Glomerular visceral epithelial cell (primary cell): ENCODE data around the gene PC.

Experiments
- DNase-seq: peaks from one replicate; pipeline ENCODE4 v3.0.0-alpha.2; 2016; ENCODE audit errors: extremely low spot score

Gene PC

DNA sequence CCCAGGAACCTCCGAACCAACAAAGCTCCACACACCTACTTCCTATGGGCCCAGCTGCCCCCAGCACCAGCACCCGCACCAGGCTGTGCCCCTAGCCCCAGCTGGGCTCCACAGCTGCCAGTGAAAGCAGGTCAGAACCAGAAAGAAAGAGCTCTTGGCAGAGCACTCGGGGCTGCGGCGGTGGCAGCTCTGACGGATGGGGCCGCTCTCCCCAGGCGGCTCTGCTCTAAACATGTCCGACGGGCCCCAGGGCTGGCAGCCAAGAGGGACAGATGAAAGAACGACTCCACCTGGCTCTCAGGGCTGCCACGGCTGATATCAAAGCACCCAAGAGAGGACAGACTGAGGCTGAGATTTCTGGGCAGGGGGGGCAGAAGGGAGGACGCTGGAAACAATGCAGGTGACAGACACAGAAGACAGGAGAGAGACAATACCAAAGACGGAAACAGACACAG lies 75.6 kb downstream of the PC start:
- no peak for DNase-seq

DNA sequence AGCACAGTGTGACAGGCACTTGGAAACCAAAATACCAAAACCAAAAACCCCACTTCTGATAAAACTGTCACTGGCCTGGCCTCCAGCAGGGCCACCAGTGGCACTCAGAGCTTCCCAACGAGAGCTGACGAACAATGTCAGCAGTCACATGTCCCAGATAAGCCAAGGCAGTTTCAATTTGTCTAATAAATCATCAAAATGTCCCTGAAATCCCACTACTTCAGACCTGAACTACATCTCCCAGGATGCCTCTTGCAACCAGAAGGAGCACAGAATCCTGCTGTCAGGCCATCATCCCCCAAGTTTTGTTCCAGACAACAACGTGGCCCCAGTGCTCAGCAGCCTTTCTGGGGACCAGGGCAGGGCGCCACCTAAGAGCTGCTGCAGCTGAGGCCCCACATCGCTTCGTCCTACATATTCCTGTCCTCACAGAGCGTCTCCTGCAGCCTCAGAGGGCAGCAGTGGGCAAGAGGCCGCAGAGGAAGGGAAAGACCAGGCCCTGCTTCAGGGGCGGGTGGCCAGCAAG lies 76.2 kb downstream of the PC start:
- DNase-seq, result no peak

DNA sequence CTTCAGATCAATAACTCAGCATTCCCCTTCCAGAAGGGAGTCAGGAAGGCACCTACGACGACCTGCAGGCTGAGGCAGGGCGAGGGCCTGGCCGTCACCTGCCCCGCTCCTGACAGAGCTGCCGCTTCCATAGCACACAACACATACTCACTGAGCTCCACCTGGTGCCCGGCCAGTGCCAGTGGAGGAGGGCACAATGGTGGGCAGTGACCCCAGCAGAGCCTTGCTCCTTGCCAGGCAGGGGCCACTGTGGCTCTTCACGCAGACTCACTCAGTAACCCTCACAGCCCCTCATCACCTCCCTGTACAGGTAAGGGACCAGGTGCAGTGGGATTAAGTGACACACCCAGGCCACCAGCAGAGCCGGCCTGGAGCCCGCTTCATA lies 76.7 kb downstream of the PC start:
- DNase-seq, result no peak

DNA sequence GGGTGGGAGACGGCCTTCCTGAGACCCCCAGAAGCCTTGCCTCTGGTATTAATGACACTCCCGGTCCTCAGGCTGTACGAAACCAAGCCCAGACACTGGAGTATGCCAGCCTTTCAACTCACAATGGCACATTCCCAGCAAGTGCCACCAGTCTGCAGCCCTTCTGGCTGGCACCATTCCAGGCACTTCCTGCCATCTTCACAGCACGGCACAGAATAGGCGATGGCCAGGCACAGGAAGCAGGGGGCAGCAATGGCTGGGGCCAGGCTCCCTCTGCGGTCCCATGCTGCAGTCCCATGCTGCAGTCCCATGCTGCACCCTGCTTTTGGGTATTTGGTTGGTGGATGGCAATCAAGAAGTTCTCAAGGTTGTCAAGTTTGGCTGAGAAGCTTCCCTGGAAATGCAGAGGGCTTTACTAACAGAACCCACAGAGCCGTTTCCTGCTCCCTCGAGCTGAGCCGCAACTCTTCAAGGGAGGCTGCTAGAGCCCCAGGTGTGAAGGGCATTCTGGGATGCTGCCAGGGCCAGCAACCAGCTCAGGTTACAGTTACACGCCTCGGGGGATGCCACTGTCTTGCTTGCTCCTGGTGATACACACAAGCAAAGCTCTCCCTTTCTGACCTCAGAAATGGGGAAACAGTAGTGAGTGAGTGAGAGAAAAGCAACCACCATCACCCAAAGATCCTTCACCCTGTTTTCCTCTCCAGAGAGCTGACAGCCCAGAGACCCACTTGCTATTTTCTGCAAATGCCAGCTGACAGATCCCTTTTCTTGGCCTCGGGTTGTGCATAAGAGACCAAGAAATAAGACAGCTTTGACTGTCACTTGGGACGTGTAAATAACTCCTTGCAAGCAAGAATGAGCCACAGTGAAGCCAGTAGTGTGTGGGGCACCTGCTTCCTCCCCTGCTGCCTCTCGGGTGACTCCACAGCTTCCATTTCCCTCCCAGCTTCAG lies 77.4 kb downstream of the PC start:
- peak; percentile 75 for DNase-seq

DNA sequence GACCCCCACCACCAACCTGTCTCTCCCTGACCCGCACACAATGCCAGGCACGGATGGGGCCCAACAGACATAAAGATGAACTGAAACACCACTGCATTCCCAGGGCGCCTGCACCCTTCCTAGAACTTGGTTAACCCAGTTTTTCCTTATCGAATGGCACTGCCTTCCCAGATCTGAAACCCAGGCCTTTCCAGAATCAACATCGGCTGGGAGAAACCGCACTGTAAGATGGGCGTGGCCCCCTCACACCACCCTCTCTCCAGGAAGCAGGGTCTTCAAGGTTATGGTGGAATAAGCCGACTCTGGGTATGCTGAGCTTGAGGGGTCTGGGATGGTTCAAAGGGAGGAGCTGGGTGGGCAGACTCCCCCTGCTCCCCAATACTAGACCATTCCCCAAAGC lies 78.2 kb downstream of the PC start:
- DNase-seq, result no peak

DNA sequence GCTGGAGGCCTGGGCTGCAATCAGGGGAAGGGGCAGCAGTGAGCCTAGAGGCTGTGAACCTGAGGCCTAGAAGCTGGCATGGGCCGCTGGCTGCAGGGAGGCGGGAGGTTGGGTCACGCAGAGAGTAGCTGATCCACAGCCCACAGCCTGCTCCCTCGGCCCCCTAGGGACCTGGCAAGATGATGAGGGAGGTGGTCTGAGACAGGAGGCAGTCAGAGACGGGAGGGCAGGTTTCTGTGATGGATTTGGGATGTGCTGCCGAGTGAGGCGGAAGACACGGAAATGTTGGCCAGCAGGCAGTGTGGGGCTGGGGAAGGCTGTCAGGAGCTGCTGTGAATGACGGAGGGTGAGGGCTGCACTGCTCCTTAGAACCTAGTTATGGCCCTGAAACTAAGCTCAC lies 78.6 kb downstream of the PC start:
- no peak for DNase-seq

DNA sequence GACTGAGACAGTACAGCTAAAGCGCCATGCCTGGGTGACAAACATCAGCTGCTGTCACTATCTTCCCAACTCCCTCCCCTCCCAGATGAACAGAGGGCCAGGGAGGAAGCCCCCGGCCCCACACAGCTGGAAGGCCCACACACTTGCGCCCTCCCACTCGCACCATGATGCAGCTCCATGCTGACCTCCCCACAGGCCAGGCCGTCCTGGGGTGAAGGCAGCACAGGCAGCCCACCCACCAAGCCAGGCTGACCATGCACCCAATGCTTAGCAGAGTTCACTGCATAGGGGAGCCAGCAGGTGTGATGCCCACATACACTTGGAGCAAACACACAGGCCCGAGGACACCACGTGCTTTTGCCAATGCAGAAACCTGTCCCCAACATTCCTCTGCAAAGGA lies 79.2 kb downstream of the PC start:
- no peak for DNase-seq

DNA sequence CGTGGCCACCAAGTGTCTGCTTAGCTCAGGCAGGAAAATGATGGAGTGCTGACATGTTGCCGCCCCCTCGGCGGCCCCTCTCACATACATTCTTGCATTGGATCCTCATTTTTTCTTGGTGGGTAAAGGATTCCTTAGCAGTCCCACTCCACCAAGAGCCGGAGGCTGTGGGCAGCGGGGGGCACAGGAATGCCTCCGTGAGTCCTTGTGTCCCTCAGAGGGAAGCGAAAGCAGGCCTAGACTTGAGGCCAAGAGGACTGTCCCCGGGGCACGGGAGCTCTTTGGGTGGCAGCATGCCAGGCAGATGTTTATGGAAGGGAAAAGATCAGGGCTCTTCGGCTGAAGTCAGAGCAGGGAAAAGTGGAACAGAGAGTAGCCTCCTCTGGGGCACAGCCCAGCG lies 79.7 kb downstream of the PC start:
- no peak for DNase-seq

DNA sequence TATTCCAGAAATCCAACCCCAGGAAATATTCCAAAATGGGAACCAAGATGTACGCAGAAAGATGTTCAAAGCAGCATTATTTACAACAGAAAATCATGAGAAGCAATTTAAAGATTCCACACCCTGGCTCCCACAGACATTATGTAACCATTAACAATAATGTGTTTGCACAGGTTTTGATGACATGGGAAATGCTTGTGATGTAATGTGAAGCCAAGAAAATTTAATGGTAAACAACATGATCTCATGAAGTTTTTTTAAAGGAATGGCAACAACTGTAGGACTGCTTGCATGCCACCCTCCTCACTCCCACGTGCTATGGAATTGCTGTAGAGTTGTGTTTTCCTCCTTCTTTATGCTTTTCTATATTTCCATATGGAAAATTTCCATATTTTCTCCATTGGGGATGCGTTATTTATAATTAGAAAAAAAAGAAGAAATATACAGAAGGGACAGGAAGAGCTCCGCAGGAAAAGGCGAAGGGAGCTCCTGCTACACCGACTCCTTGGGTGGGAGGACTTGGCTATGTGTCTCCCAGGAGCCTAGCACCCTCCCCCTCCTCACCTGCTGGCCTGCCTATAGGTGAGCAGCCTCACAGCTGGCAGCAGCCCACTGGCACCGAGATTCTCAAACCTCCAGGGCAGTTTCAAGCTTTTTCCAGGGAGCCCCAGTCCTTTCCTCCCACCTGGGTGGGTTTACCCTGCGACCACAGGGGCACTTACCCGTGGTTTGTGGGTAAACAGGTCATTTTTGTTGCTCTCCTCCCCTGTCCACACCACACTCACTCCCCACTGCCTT lies 80.4 kb downstream of the PC start:
- no peak for DNase-seq

DNA sequence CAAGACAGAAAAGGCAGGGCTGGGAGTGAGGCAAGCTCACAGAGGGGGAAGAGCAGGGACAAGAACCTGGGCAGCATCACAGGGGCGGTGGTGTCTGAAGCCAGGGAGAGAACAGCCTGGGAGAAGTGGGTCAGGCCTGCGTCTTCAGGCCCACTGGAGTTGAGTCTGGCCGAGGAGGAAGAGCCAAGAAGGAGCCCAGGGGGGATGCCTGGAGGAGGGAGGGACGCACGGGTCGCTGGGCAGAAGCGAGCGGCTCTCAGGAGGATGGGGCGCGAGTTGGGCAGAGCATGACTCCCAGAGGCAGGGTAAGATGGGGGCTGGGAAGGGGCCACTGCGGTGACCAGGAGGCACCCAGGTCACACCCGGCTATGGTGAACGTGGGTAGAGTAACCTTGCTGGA lies 82.8 kb downstream of the PC start:
- DNase-seq, result no peak

DNA sequence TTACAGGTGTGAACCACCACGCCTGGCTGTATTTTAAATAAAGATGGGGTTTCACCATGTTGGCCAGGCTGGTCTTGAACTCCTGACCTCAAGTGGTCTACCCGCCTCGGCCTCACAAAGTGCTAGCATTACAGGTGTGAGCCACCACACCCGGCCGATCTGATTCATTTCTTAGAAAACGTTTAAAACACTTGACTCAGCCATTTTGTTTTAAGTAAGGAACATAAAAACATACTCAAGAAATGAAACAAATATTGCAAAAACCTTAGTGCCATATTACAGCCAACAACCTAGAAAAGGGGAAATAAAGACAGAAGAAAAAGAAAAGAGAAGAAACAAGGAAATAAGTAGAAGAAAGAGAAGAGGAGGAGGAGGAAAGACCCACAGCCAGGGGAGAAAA lies 84.0 kb downstream of the PC start:
- DNase-seq, result no peak

DNA sequence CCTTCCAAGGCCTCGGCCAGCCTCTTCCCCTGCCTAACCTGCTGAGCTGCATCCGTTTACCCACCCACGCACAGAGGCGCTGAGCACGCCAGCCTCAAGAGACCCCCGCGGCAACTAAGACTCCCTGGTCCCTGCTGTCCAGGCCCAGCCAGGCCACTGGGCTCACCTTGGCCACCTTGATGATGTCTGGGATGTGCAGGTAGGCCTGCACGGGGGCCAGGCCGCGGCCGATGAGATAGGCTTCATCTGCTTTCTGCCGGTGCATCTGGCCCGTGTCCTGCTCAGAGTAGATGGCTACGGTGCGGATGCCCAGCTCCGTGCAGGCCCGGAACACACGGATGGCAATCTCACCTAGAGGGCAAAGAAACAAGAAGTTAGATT lies 86.7 kb downstream of the PC start:
- no peak for DNase-seq

DNA sequence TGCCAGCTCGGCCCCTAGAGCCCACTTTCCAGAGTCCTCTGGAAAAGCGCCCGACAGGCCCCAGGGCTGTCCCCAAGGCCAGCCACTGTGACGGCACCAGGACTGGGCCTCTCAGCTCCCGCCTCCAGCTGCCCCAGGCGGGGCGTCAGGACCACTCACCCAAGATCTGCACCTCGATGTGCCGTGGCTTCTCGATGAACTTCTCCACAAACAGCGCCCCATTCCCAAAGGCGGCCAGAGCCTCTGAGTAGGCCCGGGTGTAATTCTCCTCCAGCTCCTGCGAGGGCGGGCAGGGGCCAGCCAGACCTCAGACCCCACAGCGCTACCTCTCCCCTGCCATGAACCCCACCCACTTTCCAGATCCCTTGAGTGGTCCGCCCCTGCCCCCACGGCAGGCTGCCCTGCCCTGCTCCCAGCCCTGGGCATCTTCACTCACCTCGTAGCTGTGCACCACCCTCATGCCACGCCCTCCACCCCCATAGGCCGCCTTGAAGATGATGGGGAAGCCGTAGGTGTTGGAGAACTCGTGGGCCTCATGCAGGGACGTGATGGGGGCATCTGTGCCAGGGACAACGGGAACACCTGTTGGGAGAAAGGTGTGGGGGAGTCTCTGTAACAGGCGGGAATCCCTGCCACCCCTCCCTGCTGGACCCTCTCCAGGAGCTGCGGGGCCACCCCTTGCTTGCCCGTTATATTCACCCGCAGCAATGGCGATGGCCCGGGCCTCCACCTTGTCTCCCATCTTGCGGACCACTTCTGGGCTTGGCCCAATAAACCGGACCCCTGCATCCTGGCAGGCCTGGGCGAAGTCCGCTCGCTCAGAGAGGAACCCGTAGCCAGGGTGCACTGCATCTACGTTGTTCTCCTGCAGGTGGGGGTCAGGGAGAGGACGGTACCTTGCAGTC lies 87.3 kb downstream of the PC start:
- DNase-seq, result no peak

DNA sequence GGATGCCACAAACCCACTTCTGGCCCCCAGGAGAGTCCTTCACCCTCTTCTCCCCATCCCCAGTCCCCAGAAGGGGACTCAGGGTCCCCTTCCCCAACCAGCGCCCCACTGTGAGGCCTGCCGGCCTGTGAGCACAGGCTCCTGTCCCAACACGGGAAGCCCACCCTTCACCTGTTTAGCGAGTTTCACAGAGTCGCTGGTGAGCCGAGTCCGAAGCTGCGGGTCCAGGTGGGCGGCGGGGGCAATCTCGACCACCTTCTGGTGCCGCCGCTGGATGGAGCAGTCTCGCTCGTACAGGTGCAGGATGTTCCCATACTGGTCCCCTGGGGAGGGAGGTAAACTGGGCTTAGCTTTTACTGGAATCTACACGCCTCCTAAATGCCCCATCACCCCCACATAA lies 88.1 kb downstream of the PC start:
- no peak for DNase-seq

DNA sequence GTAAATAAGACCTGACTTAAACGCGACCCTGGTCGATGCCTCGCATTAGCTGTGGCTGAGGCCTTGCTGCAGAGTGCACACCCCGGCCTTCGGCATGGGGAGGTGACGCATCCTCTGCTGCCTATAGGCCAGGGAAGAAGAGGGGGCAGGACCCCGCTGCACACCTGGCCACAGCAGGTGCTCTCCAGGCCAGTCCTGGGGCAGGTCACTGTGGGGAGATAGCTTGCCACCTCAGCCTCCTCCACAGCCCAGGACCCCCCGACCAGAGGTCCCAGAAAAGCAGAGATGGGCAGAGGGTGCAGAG lies 88.7 kb downstream of the PC start:
- DNase-seq, result no peak

DNA sequence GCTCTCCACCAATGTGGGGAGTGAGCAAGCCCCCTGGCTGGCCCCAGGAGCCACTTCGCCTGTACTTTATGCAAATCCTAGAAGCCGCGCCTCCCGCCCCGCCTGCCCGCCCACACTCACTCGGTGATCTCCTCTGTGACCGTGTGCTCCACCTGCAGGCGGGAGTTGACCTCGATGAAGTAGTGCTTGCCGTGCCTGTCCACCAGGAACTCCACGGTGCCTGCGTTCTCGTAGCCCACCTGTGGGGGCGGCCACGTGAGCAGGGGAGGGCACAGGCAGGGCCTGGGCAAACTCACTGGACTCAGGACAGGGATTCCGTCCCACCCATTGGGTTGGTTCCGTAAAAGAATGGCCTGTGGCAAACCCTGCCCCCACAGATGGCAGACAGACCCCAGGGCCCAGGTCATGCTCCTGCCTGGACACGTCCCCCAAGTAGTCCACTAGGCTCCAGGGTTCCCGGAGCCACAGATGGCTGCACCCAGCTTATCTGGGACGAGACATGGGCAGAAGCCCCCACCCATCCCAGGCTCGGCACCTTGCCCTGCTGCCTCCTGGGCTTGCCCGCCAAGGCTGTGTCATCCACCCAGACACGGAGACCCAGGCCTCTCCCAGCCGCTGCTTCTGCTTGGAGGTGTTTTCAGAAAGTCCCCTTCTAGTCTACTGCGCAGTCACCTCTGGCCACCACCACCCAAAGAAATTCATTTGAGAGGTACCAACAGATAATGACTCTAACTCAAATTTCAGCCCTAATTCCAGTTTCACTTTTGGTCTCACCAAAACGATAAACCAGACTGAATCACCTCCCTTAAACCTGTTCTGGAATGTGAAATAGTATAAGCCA lies 89.2 kb downstream of the PC start:
- DNase-seq, result peak; percentile 18

DNA sequence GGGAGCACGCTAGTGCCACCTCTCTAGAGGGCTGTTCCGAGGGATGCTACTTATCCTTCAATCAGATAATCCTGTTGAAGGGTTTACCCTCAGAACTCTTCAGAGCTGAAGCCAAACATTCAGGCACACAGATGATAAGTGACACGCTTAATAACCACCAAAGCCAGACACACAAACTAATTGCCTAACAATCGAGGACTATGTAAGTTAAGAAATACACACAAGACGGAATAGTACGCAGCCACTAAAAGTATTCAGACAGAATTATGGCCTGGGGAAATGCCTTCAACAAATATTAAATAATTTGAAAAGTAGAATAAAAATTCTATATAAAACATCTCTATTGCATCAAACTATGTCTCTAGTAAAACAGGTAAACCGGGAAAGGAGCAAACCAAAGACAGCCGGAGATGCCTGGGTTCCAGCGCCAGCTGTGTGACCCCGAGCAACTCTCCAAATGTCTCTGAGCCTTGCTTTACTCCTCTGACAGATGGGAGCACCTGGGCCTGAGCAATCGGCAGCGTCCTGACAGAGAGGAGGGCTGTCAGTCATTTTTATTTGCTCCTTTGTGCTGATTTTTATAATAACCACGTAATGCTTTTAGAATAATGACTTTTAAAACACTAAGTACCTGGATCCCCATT lies 90.0 kb downstream of the PC start:
- DNase-seq, result no peak

DNA sequence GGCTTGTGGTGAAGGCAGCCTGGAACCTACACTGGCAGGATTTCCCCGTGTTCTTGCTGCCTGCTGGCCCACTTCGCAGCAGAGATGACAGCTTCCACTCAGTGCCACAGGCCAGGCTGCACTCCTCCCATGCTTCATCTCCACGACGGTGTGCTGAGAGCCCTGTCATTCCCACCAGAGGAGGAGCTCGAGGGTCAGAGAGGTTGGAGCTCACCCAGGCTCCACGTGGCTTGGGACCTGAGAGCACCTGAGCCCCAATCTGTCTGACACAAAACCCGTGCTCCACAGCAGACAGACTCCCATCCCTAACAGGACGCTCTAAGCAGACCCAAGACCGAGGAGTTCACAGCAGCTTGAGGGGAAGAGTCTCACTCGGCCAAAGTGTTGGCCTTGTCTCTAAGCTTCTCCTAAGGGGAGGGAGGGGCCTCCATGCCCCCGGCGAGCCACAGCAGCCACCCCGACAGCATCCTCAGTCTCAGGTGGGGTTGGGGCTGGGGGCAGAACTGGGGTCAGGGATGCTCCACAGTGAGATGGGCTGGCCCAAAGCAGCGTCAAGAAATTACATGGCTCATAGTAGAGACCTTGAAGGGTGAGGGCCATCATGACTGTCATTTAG lies 90.7 kb downstream of the PC start:
- no peak for DNase-seq

DNA sequence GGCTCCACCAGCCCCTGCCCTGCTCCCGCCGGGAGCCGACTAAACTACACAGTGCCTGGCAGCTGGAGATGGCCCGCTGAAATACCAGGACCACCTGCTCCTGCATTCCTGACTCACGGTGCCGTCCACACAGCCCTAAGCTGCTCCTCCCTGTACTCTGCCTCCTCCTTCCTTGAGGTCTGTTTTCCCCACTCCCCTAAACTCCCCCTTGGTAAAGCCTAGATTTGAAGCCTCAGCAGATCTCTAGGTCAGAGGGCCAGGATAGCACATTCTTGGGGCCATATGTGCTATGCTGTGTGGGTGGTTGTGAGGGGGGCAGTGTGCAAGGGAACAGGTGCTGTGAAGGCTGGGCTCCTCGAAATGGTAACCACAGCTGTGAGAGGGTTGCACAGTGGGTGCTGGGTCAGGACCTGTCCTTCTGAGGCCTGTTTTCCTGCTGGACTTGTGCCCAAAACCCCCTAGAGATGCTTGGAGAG lies 91.6 kb downstream of the PC start:
- no peak for DNase-seq

DNA sequence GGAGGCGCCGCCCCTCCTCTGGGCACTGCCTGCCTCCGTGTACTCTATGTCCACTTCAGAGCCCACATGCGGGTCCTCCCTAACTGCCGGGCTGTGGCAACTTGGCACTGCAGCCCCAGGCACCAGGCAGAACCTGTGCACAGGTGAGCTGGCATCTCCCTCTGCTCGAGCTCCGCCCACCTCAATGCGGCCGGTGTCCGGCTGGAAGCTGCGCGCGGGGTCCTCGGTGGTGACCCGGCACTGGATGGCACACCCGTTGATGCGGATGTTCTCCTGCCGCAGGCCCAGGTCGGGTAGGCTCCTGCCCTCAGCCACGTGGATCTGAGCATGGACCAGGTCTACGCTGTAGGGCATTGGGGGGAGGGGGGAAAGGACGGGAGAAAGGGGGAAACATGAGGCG lies 92.2 kb downstream of the PC start:
- no peak for DNase-seq
